Measurements from ENCODE around the gene PLCH1. TPM values are rescaled to one million over a fixed set of nuclear protein-coding genes. Genes with fewer than 3 reads are reported as not detected.

PLCH1 gene
- total and polyA plus RNA-seq, 4 donors, result 0.03 to 1.0 (median 0.22) TPM

- Histone ChIP-seq H3K27me3 (ENCODE audit: control insufficient read depth in 4 of 4, insufficient read depth in 4 of 4, low read length in 3 of 4) (no peaks in the 10 kb centered on the region), H3K9me3 (ENCODE audit: control insufficient read depth in 4 of 4, low read length in 3 of 4) (no peaks in the 10 kb centered on the region), H3K9ac (ENCODE audit: low read depth in 1 of 2, low read length in 2 of 2) (no peak overlapping the region), H3K36me3 (ENCODE audit: control insufficient read depth in 4 of 4, insufficient read depth in 3 of 4, low read depth in 1 of 4, low read length in 3 of 4) (no peaks in the 10 kb centered on the region), H3K4me3 (ENCODE audit: low read depth in 1 of 3, low read length in 3 of 3) (no peak overlapping the region), H3K4me1 (ENCODE audit: control insufficient read depth in 4 of 4, insufficient read depth in 4 of 4, low read length in 3 of 4) (no peaks in the 10 kb centered on the region), H3K27ac (ENCODE audit: low read depth in 1 of 2, low read length in 2 of 2) (no peak overlapping the region)
- DNase-seq (ENCODE audit: low spot score), result no peak
- 92% methylated on average over 2 of the region's 2 CpGs for WGBS
- TF ChIP-seq REST (IDR thresholded peaks at IDR 0.05) (no peak), RXRA (IDR thresholded peaks at IDR 0.05) (no peak), YY1 (IDR thresholded peaks at IDR 0.05) (no peak), GABPA (IDR thresholded peaks at IDR 0.05 in 1 of 2, conservative IDR thresholded peaks at IDR 0.05 in 1 of 2) (no peak), MAX (IDR thresholded peaks at IDR 0.05) (no peak), TAF1 (conservative IDR thresholded peaks at IDR 0.05) (no peak), SP1 (IDR thresholded peaks at IDR 0.05) (no peak), FOXA1 (IDR thresholded peaks at IDR 0.05) (no peak), ATF3 (IDR thresholded peaks at IDR 0.05) (no peak), HNF4A (conservative IDR thresholded peaks at IDR 0.05) (no peak)
- TF ChIP-seq, protein P1, sequence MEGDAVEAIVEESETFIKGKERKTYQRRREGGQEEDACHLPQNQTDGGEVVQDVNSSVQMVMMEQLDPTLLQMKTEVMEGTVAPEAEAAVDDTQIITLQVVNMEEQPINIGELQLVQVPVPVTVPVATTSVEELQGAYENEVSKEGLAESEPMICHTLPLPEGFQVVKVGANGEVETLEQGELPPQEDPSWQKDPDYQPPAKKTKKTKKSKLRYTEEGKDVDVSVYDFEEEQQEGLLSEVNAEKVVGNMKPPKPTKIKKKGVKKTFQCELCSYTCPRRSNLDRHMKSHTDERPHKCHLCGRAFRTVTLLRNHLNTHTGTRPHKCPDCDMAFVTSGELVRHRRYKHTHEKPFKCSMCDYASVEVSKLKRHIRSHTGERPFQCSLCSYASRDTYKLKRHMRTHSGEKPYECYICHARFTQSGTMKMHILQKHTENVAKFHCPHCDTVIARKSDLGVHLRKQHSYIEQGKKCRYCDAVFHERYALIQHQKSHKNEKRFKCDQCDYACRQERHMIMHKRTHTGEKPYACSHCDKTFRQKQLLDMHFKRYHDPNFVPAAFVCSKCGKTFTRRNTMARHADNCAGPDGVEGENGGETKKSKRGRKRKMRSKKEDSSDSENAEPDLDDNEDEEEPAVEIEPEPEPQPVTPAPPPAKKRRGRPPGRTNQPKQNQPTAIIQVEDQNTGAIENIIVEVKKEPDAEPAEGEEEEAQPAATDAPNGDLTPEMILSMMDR (IDR thresholded peaks at IDR 0.05; ENCODE audit: low read depth, low read length, missing input control), result no peak
Measured at GRCh38 chr3:155587581-155587980, 157.3 kb downstream of the PLCH1 start.

DNA sequence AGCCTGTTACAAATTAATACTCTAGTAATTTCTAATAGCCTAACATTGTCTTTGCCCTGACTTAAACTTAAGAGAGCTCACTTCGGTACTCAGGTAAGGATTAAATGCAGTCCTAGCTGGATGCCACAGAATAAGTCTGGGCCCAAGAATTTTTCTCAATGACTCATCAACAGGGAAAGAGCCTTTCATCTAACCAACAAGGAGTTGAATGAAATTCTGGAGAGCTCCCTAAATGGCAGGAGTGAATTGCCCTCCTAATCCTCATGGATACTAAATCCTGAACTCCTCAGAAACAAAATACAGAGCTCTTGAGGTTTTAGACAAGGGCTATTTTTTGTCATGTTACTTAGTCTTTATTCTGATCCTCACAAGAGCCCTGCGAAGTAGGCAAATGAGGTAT is 159.5 kb downstream of the PLCH1 start:
- H3K9ac ChIP-seq (ENCODE audit: low read depth in 1 of 2, low read length in 2 of 2), result no peak overlapping the region
- H3K4me3 ChIP-seq (ENCODE audit: low read depth in 1 of 3, low read length in 3 of 3), result no peak overlapping the region
- H3K27me3 ChIP-seq (ENCODE audit: control insufficient read depth in 4 of 4, insufficient read depth in 4 of 4, low read length in 3 of 4), result no peaks in the 10 kb centered on the region
- no peaks in the 10 kb centered on the region for H3K4me1 ChIP-seq (ENCODE audit: control insufficient read depth in 4 of 4, insufficient read depth in 4 of 4, low read length in 3 of 4)
- no peak for DNase-seq (ENCODE audit: low spot score)
- no peak overlapping the region for H3K27ac ChIP-seq (ENCODE audit: low read depth in 1 of 2, low read length in 2 of 2)
- H3K9me3 ChIP-seq (ENCODE audit: control insufficient read depth in 4 of 4, low read length in 3 of 4), result no peaks in the 10 kb centered on the region
- over 99% methylated on average over 2 of the region's 2 CpGs for WGBS
- H3K36me3 ChIP-seq (ENCODE audit: control insufficient read depth in 4 of 4, insufficient read depth in 3 of 4, low read depth in 1 of 4, low read length in 3 of 4), result no peaks in the 10 kb centered on the region
- TF ChIP-seq ATF3 (IDR thresholded peaks at IDR 0.05), result no peak
- TF ChIP-seq, protein P1 (IDR thresholded peaks at IDR 0.05; ENCODE audit: low read depth, low read length, missing input control), result no peak
- TF ChIP-seq ZBTB33 (IDR thresholded peaks at IDR 0.05), result no peak
- no peak for TF ChIP-seq JUND (IDR thresholded peaks at IDR 0.05)
- no peak for TF ChIP-seq HNF4A (conservative IDR thresholded peaks at IDR 0.05)
- no peak for TF ChIP-seq TAF1 (conservative IDR thresholded peaks at IDR 0.05)
- no peak for TF ChIP-seq REST (IDR thresholded peaks at IDR 0.05)
- TF ChIP-seq NR2F2 (IDR thresholded peaks at IDR 0.05), result no peak
- TF ChIP-seq SP1 (IDR thresholded peaks at IDR 0.05), result no peak
- no peak for TF ChIP-seq MAX (IDR thresholded peaks at IDR 0.05)
- no peak for TF ChIP-seq FOXA2 (IDR thresholded peaks at IDR 0.05)
- no peak for TF ChIP-seq YY1 (IDR thresholded peaks at IDR 0.05)
- no peak for TF ChIP-seq HNF4G (IDR thresholded peaks at IDR 0.05)
- no peak for TF ChIP-seq FOXA1 (IDR thresholded peaks at IDR 0.05)
- no peak for TF ChIP-seq RAD21 (IDR thresholded peaks at IDR 0.05)
